Type B pancreatic cell (in vitro differentiated cells): ENCODE results near the gene CCDC51. TPM values are rescaled to one million over a fixed set of nuclear protein-coding genes. Genes with fewer than 3 reads are reported as not detected.
A peak's percentile ranks its signal among the peaks of the same experiment; 100 is the strongest.
"Not testable (repeated sequence)": the region's sequence is repeated elsewhere in the genome, so short reads cannot be mapped to it uniquely, and the experiment has no call there.

Experiments
- DNase-seq: peaks from one replicate; pipeline ENCODE4 v3.0.0; 2021; ENCODE audit warnings: mixed read lengths; ENCODE audit not compliant: unreplicated experiment; ENCODE audit errors: extremely low spot score
- H3K27ac Mint-ChIP-seq: 2 replicates; pipeline ENCODE4 v1.8.0; 2021; ENCODE audit warnings: mild to moderate bottlenecking, mixed read lengths
- H3K27me3 Mint-ChIP-seq: 2 replicates; pipeline ENCODE4 v1.8.0; 2021; ENCODE audit warnings: mixed read lengths
- H3K36me3 Mint-ChIP-seq: 2 replicates; pipeline ENCODE4 v1.8.0; 2021; ENCODE audit warnings: mixed read lengths
- H3K4me1 Mint-ChIP-seq: one replicate; pipeline ENCODE4 v1.8.0; 2021; ENCODE audit warnings: mixed read lengths; ENCODE audit not compliant: unreplicated experiment
- H3K4me3 Mint-ChIP-seq: 2 replicates; pipeline ENCODE4 v1.8.0; 2021; ENCODE audit warnings: mild to moderate bottlenecking, mixed read lengths
- H3K9me3 Mint-ChIP-seq: 2 replicates; pipeline ENCODE4 v1.8.0; 2021; ENCODE audit warnings: mixed read lengths
- total RNA-seq: library from RNA; stranded (reverse); gene quantifications from 2 replicates; pipeline ENCODE4 v1.2.1, GENCODE V29; 2021; ENCODE audit warnings: low replicate concordance
- TF ChIP-seq, protein P1 (sequence below): fragments of 200-600 bp; sonication (generic); conservative IDR thresholded peaks from 2 replicates; pipeline ENCODE4 v1.5.0; 2021; ENCODE audit warnings: antibody characterized with exemption, mild to moderate bottlenecking

Gene CCDC51
- total RNA-seq, 1 donor from 2014 or later: 15.0 TPM

DNA sequence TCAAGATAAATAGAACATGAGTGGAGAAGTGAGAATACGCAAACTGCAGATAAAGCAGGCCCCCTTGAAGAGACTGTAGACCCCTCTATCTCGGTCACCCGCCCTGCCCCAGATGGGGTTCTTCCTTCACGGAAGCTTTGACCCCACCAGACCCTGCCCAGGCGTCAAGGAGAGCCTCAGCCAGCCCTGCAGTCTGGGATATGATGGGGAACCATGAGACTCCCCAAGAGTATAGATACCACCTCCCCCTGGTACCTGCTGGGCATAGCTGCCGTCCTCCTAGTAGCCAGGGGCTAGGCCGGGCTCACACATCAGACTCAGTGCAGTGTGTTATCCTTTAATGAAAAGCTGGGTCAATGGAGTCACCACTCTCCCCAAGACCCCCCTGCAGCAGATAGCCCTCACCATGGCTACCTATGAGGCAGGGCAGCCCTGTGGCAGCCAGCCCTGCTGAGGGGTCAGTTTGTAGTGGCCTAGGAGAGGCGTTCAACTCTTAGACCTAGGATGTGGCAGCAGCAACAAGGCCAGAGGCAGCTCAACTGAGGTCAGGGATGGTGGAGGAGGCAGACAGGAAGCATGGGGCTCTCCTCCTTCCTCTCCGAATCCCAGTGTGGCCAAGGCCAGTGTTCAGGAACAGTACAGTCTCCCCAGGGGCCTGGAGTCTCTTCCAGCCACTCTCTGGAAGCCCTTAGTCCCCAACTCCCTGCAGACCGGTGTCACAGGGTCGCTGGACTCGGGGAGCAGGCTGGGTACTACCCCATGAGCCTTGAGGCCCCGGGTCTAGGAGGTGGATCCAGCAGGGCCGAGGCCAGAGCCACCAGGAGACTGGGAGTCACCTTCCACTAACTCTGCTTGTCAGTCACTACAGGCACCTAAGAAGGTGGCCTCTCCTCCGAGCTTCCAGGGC is 36.1 kb downstream of the CCDC51 start:
- no peak overlapping the region for H3K4me3 Mint-ChIP-seq
- TF ChIP-seq, protein P1, sequence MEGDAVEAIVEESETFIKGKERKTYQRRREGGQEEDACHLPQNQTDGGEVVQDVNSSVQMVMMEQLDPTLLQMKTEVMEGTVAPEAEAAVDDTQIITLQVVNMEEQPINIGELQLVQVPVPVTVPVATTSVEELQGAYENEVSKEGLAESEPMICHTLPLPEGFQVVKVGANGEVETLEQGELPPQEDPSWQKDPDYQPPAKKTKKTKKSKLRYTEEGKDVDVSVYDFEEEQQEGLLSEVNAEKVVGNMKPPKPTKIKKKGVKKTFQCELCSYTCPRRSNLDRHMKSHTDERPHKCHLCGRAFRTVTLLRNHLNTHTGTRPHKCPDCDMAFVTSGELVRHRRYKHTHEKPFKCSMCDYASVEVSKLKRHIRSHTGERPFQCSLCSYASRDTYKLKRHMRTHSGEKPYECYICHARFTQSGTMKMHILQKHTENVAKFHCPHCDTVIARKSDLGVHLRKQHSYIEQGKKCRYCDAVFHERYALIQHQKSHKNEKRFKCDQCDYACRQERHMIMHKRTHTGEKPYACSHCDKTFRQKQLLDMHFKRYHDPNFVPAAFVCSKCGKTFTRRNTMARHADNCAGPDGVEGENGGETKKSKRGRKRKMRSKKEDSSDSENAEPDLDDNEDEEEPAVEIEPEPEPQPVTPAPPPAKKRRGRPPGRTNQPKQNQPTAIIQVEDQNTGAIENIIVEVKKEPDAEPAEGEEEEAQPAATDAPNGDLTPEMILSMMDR: no peak
- no peaks in the 10 kb centered on the region for H3K9me3 Mint-ChIP-seq
- H3K27me3 Mint-ChIP-seq: no peaks in the 10 kb centered on the region
- H3K27ac Mint-ChIP-seq: peak overlapping the region; percentile 78
- peak; percentile 60 for DNase-seq
- H3K4me1 Mint-ChIP-seq: peaks cover 5% of the 10 kb centered on the region
- peaks cover 12% of the 10 kb centered on the region for H3K36me3 Mint-ChIP-seq

DNA sequence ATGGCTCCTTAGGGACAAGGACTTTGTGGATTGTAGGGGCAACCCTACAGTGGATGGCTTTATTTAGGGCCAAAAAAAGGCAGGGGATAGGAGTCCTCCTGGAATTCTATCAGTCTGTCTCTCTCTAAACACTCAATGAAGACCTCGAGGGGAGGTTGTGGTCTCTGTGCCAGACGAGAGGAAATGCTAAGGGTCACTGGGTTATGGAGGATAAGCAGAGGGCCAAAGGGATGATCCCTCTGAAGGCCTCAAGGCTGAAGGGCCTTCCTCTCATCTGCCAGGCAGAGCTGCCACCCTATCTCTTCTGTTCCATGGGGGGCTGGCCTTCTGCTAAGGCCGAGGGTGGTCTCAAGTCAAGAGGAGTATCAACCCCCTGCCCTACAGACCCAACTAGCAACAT is 37.0 kb downstream of the CCDC51 start:
- Mint-ChIP-seq H3K27me3 (no peaks in the 10 kb centered on the region), H3K4me3 (no peak overlapping the region), H3K27ac (peak overlapping the region; percentile 78), H3K36me3 (peaks cover 7% of the 10 kb centered on the region), H3K9me3 (no peaks in the 10 kb centered on the region), H3K4me1 (peaks cover 5% of the 10 kb centered on the region)
- DNase-seq: peak; percentile 44
- TF ChIP-seq, protein P1: no peak

DNA sequence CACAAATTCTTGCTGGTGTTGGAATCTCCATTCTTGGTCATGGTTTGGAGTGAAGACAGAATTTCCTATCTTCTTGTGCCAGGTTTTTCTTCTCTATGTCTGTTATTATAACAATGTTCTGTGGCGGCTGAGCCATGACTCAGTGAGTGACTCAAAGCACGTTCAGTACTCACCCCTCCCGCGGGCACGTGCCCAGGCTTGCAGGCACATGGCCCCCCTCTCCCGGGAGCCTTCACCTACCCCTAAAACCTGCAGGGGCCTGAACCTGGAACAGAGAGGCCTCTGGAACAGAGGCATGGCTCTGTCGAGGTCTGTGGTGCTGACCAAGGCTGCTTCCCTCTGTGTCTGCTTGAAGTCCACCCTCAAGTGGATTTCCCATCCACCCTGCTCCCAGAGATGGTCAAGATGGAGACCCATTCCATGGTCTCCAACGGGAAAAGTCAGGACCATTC is 37.6 kb downstream of the CCDC51 start:
- Mint-ChIP-seq H3K4me3 (no peak overlapping the region), H3K9me3 (no peaks in the 10 kb centered on the region), H3K36me3 (peaks cover 7% of the 10 kb centered on the region), H3K4me1 (peaks cover 5% of the 10 kb centered on the region), H3K27me3 (no peaks in the 10 kb centered on the region), H3K27ac (peak overlapping the region; percentile 78)
- TF ChIP-seq, protein P1: no peak
- peak; percentile 56 for DNase-seq

DNA sequence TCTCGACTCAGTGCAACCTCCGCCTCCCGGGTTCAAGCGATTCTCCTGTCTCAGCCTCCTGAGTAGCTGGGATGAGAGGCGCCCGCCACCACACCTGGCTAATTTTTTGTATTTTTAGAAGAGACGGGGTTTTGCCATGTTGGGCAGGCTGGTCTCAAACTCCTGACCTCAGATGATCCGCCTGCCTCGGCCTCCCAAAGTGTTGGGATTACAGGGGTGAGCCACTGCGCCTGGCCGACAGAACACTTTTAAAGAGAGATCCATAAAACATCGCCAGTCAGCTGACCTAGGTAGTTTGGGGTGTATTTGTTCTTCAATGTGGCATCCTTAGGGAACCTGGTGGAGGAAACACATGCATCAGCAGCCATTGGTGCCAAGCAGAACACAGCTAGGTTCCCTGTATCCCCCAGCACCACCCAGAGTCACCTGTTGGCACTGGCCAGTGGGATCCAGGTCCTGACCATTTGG is 38.5 kb downstream of the CCDC51 start:
- not testable (repeated sequence) for H3K4me3 Mint-ChIP-seq, H3K4me1 Mint-ChIP-seq, H3K36me3 Mint-ChIP-seq, H3K27me3 Mint-ChIP-seq, DNase-seq, H3K9me3 Mint-ChIP-seq, H3K27ac Mint-ChIP-seq

DNA sequence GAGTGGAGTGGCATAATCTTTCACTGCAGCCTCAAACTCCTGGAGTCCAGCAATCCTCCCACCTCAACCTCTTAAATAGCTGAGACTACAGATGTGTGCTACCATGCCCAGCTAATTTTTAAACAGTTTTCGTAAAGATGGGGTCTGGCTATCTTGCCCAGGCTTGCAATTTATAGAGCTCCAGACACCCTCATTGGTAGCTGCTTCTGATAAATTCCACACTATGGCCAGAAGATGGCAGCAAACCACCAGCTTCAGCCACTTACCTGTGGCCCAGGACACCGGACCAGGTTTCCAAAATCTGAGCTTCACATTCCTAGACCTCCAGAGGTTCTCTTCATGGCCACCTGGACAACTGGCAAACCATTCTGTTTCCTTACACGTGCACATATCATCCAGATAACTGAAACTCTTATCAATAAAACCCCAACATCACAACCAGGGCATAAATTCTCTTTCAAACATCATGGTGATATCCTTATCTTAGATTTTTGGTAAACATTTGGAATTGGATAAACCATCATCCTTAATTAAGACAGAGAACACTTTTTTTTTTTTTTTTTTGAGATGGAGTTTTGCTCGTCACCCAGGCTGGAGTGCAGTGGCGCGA is 39.0 kb downstream of the CCDC51 start:
- TF ChIP-seq, protein P1: peak; percentile 90
- Mint-ChIP-seq H3K9me3 (no peaks in the 10 kb centered on the region), H3K36me3 (no peaks in the 10 kb centered on the region), H3K27me3 (peaks cover under 1% of the 10 kb centered on the region), H3K4me3 (no peak overlapping the region), H3K4me1 (peaks cover 5% of the 10 kb centered on the region), H3K27ac (peak overlapping the region; percentile 84)
- DNase-seq: peak; percentile 56
